ENCODE results near the gene FSTL3. TPM values are rescaled to one million over a fixed set of nuclear protein-coding genes. Genes with fewer than 3 reads are reported as not detected.

Gene FSTL3
- total and polyA plus RNA-seq, 10 of the 15 experiments (the other 5 are each of a cell fraction or from before 2014, with no cell fraction given): 0.42 to 13.5 (median 3.6) TPM

GRCh38 chr19:643736-644135 is 32.5 kb upstream of the FSTL3 start (continued):
- no peak for TF ChIP-seq SREBF1 (IDR thresholded peaks at IDR 0.05; ENCODE audit: low read length)
- no peak for TF ChIP-seq ZNF384 (IDR thresholded peaks at IDR 0.05; ENCODE audit: borderline replicate concordance, low read depth, low read length)
- no peak for TF ChIP-seq E4F1 (IDR thresholded peaks at IDR 0.05; ENCODE audit: borderline replicate concordance, partially characterized antibody)
- TF ChIP-seq BHLHE40 (IDR thresholded peaks at IDR 0.05; ENCODE audit: borderline replicate concordance in 1 of 2, low read depth in 2 of 2, low read length in 1 of 2): no peak
- TF ChIP-seq RUNX3 (IDR thresholded peaks at IDR 0.05; ENCODE audit: low read length): no peak
- TF ChIP-seq TCF12 (IDR thresholded peaks at IDR 0.05; ENCODE audit: low read depth, low read length): no peak
- TF ChIP-seq HDAC6 (IDR thresholded peaks at IDR 0.05; ENCODE audit: unreplicated experiment): no peak
- TF ChIP-seq, protein P1, sequence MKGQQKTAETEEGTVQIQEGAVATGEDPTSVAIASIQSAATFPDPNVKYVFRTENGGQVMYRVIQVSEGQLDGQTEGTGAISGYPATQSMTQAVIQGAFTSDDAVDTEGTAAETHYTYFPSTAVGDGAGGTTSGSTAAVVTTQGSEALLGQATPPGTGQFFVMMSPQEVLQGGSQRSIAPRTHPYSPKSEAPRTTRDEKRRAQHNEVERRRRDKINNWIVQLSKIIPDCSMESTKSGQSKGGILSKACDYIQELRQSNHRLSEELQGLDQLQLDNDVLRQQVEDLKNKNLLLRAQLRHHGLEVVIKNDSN (IDR thresholded peaks at IDR 0.05; ENCODE audit: borderline replicate concordance, extremely low read length, insufficient read depth, low read depth, low read length): no peak
- no peak for TF ChIP-seq CBX3 (IDR thresholded peaks at IDR 0.05; ENCODE audit: borderline replicate concordance, low read depth)

DNA sequence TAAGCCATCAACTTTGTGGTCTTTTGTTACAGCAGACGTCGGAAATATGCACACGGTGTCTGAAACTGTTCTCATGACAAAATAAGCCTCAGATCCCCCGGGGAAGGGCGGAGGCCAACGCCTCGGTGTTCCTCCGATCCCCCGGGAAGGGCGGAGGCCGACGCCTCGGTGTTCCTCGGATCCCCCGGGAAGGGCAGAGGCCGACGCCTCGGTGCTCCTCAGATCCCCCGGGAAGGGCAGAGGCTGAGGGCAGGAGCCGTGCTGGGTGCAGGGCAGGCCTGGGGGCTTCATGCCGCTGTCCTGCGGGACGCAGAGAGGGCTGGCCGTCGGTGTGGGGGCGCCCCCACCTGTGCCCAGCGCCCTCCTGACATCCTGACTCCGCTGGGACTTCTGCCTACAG is 31.8 kb upstream of the FSTL3 start:
- intact Hi-C loops (cut with micrococcal nuclease; ENCODE audit: unreplicated experiment) (no loop called here), in situ Hi-C loops (cut with MboI) (no loop called here)
- Histone ChIP-seq H3K9ac (ENCODE audit: control insufficient read depth, insufficient read depth, low read length) (no peak overlapping the region), H3K9me3 (replicated peaks; ENCODE audit: control insufficient read depth, insufficient read depth, low read length) (no peaks in the 10 kb centered on the region), H3K79me2 (ENCODE audit: control insufficient read depth, insufficient read depth, low read length) (no peaks in the 10 kb centered on the region), H2AFZ (ENCODE audit: control insufficient read depth, low read depth, low read length) (no peak overlapping the region), H3K4me3 (no peak overlapping the region), H4K20me1 (ENCODE audit: control insufficient read depth, insufficient read depth) (no peaks in the 10 kb centered on the region), H3K4me1 (ENCODE audit: control insufficient read depth, insufficient read depth, low read length) (no peaks in the 10 kb centered on the region), H3K36me3 (ENCODE audit: control insufficient read depth in 2 of 2, insufficient read depth in 2 of 2, low read length in 1 of 2) (peaks cover 0 to 28% of the 10 kb centered on the region in 2 experiments; a peak in 3 of 4 replicates), H3K4me2 (ENCODE audit: control insufficient read depth, insufficient read depth) (no peak overlapping the region), H3K27ac (ENCODE audit: control insufficient read depth, insufficient read depth) (no peak overlapping the region), H3K27me3 (replicated peaks in 1 of 2; ENCODE audit: control insufficient read depth in 2 of 2, insufficient read depth in 2 of 2, low read length in 1 of 2) (no peaks in the 10 kb centered on the region)
- no peak for FAIRE-seq
- ChIA-PET SMC1A (ENCODE audit: uncharacterized antibody, unreplicated experiment) (no interaction called here), POLR2A (no interaction called here), CTCF (no interaction called here), RAD21 (ENCODE audit: unreplicated experiment) (no interaction called here)
- 59% methylated on average over 28 of the region's 28 CpGs for WGBS (ENCODE audit: insufficient coverage, insufficient replicate concordance, low lambda C conversion rate, missing lambda C conversion rate)
- ATAC-seq: no peak
- no TSS peak for BruUV-seq (replicated peaks)
- no peak for DNase-seq (ENCODE audit: low read depth, low spot score)
- no peak for TF ChIP-seq ZNF274 (IDR thresholded peaks at IDR 0.05; ENCODE audit: insufficient read depth, insufficient read length)
- TF ChIP-seq SUPT20H (IDR thresholded peaks at IDR 0.05; ENCODE audit: borderline replicate concordance, control insufficient read depth, low read depth, low read length): no peak
- no peak for TF ChIP-seq ZNF384 (IDR thresholded peaks at IDR 0.05; ENCODE audit: borderline replicate concordance, low read depth, low read length)
- TF ChIP-seq IRF4 (IDR thresholded peaks at IDR 0.05; ENCODE audit: low read depth, low read length): no peak
- TF ChIP-seq KAT2A (conservative IDR thresholded peaks at IDR 0.05; ENCODE audit: control insufficient read depth, low read depth, low read length): no peak
- no peak for TF ChIP-seq ETV6 (conservative IDR thresholded peaks at IDR 0.05 in 1 of 2, IDR thresholded peaks at IDR 0.05 in 1 of 2; ENCODE audit: borderline replicate concordance in 1 of 2, low read depth in 1 of 2)
- no peak for TF ChIP-seq ATF2 (IDR thresholded peaks at IDR 0.05; ENCODE audit: low read length)
- no peak for TF ChIP-seq GATAD2B (conservative IDR thresholded peaks at IDR 0.05; ENCODE audit: low read depth)
- TF ChIP-seq ESRRA (IDR thresholded peaks at IDR 0.05; ENCODE audit: low read length): no peak

Measured in GM12878 (cell line).